GM12874 (cell line): ENCODE data around the gene RHPN2.

Experiments
- TF ChIP-seq, protein P1 (sequence below): IDR thresholded peaks from 2 replicates; pipeline ENCODE4 v1.5.1; 2011; ENCODE audit warnings: low read depth, mild to moderate bottlenecking, control low read depth, low read length, moderate library complexity; ENCODE audit not compliant: insufficient read depth

The RHPN2 gene

DNA sequence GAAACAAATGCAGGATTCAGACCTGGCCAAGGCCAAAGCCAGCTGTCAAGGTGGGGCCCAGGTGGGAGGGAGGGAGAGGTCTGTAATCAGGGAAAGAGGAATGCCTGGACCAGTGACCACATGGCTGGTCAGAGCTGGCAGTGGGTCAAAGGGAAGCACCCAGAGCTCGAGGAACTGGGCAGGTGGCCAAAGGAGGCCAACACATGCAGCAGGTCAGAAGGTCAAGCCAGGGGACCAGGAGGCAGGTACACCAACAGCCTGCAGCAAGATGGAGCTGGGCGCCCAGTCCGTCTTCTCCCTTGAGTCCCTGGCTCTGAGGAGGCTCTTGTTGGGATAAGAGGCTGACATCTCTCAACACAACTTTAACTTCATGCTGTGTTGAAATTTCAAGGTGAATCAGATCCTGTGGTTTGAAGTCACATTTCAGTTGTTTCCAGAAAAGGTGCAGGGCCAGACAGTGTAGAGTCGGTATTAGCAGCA is 33.4 kb upstream of the RHPN2 start:
- TF ChIP-seq, protein P1, sequence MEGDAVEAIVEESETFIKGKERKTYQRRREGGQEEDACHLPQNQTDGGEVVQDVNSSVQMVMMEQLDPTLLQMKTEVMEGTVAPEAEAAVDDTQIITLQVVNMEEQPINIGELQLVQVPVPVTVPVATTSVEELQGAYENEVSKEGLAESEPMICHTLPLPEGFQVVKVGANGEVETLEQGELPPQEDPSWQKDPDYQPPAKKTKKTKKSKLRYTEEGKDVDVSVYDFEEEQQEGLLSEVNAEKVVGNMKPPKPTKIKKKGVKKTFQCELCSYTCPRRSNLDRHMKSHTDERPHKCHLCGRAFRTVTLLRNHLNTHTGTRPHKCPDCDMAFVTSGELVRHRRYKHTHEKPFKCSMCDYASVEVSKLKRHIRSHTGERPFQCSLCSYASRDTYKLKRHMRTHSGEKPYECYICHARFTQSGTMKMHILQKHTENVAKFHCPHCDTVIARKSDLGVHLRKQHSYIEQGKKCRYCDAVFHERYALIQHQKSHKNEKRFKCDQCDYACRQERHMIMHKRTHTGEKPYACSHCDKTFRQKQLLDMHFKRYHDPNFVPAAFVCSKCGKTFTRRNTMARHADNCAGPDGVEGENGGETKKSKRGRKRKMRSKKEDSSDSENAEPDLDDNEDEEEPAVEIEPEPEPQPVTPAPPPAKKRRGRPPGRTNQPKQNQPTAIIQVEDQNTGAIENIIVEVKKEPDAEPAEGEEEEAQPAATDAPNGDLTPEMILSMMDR, result no peak

DNA sequence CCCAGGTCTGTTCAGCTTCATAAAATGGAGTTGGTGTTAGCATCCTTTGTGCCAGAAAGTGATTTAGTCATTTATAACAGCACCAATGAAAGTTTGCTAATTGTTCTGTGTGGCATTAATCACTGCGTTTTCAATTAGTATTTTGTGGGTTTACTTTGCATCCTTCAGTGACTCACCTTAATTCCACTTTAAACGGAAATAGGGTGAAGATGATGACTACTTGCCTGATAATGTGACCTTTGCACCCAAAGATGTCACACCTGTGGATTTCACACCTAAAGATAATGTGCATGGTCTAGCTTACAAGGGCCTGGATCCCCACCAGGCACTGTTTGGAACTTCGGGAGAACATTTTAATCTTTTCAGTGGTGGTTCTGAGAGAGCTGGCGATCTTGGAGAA is 31.3 kb upstream of the RHPN2 start:
- TF ChIP-seq, protein P1, result no peak

DNA sequence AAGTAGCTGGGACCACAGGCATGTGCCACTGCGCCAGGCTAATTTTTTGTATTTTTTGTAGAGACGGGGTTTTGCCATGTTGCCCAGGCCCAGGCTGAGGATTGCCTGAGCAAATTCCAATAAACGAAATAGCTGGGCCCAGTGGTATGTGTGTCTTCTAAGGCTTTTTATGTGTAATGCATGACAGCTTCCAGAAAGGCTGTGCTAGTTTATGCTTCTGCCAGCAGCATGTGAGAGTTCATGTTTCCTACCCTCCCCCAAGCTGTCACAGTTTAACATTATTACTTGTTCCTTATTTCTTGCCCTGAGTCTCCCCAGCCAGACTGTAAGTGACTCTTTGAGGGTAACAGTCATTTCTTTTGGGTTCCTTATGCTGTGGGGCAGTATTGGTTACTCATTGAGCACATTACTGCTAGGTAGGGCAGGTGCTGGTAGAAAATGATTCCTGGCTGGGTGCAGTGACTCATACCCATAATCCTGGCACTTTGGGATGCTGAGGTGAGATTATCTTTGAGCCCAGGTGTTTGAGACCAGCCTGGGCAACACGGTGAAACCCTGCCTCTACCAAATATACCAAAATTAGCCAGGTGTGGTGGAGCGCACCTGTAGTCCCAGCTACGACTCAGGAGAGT is 29.9 kb upstream of the RHPN2 start:
- TF ChIP-seq, protein P1, result no peak

- TF ChIP-seq, protein P1, result no peak
Observed at GRCh38 chr19:33093420-33094210, 28.9 kb upstream of the RHPN2 start.

- TF ChIP-seq, protein P1, result no peak
Observed at GRCh38 chr19:33090179-33090578, 25.5 kb upstream of the RHPN2 start.

DNA sequence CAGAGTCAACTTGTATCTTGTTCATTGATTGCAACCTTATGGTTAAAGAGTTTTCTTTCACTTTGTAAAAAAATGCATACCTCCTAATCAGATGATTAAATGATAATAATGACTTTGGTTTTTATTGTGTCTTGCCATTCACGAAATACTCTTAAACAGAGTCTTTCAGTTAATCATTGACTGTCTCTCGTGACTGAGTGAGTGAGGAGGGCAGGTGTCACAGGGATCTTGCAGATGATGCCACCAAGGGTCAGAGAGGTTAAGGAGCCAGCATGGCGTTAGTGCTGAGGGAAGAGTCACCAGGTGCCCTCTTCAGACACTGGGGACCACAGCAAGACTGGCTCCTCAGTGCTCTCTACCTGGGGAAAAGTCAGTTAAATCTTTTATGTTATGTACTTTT is 24.3 kb upstream of the RHPN2 start:
- TF ChIP-seq, protein P1, result no peak

GRCh38 chr19:33086955-33087354 is 22.3 kb upstream of the RHPN2 start:
- TF ChIP-seq, protein P1, result no peak
